ENCODE results near the gene SLC22A5. TPM values are rescaled to one million over a fixed set of nuclear protein-coding genes. Genes with fewer than 3 reads are reported as not detected.

The SLC22A5 gene
- total and polyA plus RNA-seq, 2 of the 8 experiments (the other 6 are each of a cell fraction or from before 2014, with no cell fraction given), result 4.0 to 9.0 TPM

DNA sequence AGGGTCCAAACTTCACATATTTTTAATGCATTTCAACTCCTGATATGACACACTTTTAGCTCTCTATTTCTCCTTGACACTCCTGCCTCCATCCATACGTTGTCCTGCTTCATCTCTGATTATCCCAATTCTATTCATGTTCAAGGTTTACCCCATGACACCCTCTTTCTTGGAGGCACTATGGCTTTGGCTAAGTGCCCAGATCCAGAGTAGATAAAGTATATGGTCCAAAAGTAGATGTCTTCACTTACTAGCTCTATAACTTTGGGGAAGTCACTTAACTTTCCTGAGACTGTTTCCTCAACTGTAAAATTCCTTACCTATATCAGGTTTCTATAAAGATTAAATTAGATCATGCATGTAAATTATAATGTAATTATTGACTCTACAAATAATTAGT lies 36.1 kb downstream of the SLC22A5 start:
- Histone ChIP-seq H2BK15ac (ENCODE audit: low read length) (no peak overlapping the region), H2AFZ (ENCODE audit: low read length) (no peak overlapping the region), H2AK5ac (ENCODE audit: low read depth, low read length) (no peak overlapping the region), H3K4me2 (ENCODE audit: insufficient read depth in 1 of 2, low read depth in 2 of 2, low read length in 2 of 2) (no peak overlapping the region), H3K18ac (ENCODE audit: extremely low read depth, low read length) (no peak overlapping the region), H3K14ac (ENCODE audit: insufficient read length) (no peak overlapping the region), H2BK12ac (ENCODE audit: low read depth, low read length) (no peak overlapping the region), H3K27me3 (replicated peaks in 1 of 4; ENCODE audit: control insufficient read depth in 3 of 4, extremely low read depth in 1 of 4, insufficient read depth in 3 of 4, low read length in 3 of 4) (no peaks in the 10 kb centered on the region), H2BK5ac (ENCODE audit: low read depth, low read length) (no peak overlapping the region), H3K4ac (replicated peaks; ENCODE audit: insufficient read length, low read depth, low read length) (no peak overlapping the region), H3K4me3 (ENCODE audit: extremely low read depth in 1 of 4, insufficient read depth in 2 of 4, low read depth in 3 of 4, low read length in 4 of 4) (no peak overlapping the region), H2BK20ac (ENCODE audit: low read length) (no peak overlapping the region), H3K36me3 (ENCODE audit: control insufficient read depth in 2 of 4, insufficient read depth in 4 of 4, low read length in 3 of 4) (no peaks in the 10 kb centered on the region), H3K23me2 (ENCODE audit: low read depth, low read length) (0 out of 2 replicates have a peak, but pooled peaks cover 2% of the 10 kb centered on the region), H4K5ac (ENCODE audit: insufficient read length, low read depth, low read length) (no peak overlapping the region), H4K20me1 (replicated peaks in 1 of 2; ENCODE audit: control insufficient read depth in 1 of 2, insufficient read depth in 2 of 2, low read length in 2 of 2) (no peaks in the 10 kb centered on the region), H3K27ac (ENCODE audit: low read depth, low read length) (no peak overlapping the region), H3K79me2 (ENCODE audit: control insufficient read depth in 1 of 2, insufficient read depth in 2 of 2, low read length in 2 of 2) (no peaks in the 10 kb centered on the region), H4K91ac (replicated peaks; ENCODE audit: insufficient read length, low read length) (no peak overlapping the region), H4K8ac (ENCODE audit: extremely low read depth, insufficient read depth, low read length) (no peak overlapping the region), H3K4me1 (replicated peaks in 1 of 4; ENCODE audit: control insufficient read depth in 3 of 4, insufficient read depth in 4 of 4, low read length in 3 of 4) (no peaks in the 10 kb centered on the region), H3K9me3 (ENCODE audit: insufficient read depth in 2 of 2, low read depth in 1 of 2, low read length in 1 of 2) (no peaks in the 10 kb centered on the region), H2BK120ac (replicated peaks; ENCODE audit: low read depth, low read length) (no peak overlapping the region), H3K23ac (ENCODE audit: insufficient read length) (no peak overlapping the region), H3K79me1 (ENCODE audit: low read depth, low read length) (no peaks in the 10 kb centered on the region), H3K56ac (replicated peaks; ENCODE audit: insufficient read length, low read depth, low read length) (no peak overlapping the region), H3K9ac (replicated peaks in 1 of 4; ENCODE audit: extremely low read depth in 1 of 4, low read depth in 3 of 4, low read length in 3 of 4) (no peak overlapping the region)
- ChIA-PET CTCF (ENCODE audit: partially characterized antibody) (interaction anchor here (0.6 to 4.3 kb wide), 8 partner anchors 10 to 343 kb away, joined by 3 to 22 read pairs (median 4); no protein-coding TSS in a partner anchor), POLR2A (ENCODE audit: partially characterized antibody) (interaction anchor here (0.9 kb wide), 1 partner anchor 13 kb away, joined by 3 read pairs; no protein-coding TSS in a partner anchor)
- DNase-seq (ENCODE audit: low read depth in 1 of 2, low spot score in 2 of 2), result no peak
- WGBS, 2 experiments (ENCODE audit: extremely low coverage in 1 of 2, insufficient coverage in 1 of 2, insufficient read length in 1 of 2, insufficient replicate concordance in 2 of 2, low coverage in 1 of 2, low lambda C conversion rate in 2 of 2, missing lambda C conversion rate in 1 of 2), result 77% methylated on average over 1 of the region's 1 CpG; no CpG with 5 or more reads in 1 of the 2 experiments
- FAIRE-seq, result no peak
- TF ChIP-seq, protein P1, sequence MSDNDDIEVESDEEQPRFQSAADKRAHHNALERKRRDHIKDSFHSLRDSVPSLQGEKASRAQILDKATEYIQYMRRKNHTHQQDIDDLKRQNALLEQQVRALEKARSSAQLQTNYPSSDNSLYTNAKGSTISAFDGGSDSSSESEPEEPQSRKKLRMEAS (IDR thresholded peaks at IDR 0.05), result no peak
- TF ChIP-seq MAFK (IDR thresholded peaks at IDR 0.05; ENCODE audit: low read depth, low read length), result no peak
- TF ChIP-seq SIN3A (conservative IDR thresholded peaks at IDR 0.05 in 1 of 2, IDR thresholded peaks at IDR 0.05 in 1 of 2; ENCODE audit: low read depth in 1 of 2, low read length in 2 of 2), result no peak
- no peak for TF ChIP-seq TAF1 (IDR thresholded peaks at IDR 0.05; ENCODE audit: low read depth, low read length)
- TF ChIP-seq, protein P2, sequence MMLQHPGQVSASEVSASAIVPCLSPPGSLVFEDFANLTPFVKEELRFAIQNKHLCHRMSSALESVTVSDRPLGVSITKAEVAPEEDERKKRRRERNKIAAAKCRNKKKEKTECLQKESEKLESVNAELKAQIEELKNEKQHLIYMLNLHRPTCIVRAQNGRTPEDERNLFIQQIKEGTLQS (IDR thresholded peaks at IDR 0.05; ENCODE audit: insufficient read depth, low read depth, low read length), result no peak
- TF ChIP-seq EGR1 (IDR thresholded peaks at IDR 0.05; ENCODE audit: borderline replicate concordance, low read depth, low read length), result no peak
- TF ChIP-seq, protein P3, sequence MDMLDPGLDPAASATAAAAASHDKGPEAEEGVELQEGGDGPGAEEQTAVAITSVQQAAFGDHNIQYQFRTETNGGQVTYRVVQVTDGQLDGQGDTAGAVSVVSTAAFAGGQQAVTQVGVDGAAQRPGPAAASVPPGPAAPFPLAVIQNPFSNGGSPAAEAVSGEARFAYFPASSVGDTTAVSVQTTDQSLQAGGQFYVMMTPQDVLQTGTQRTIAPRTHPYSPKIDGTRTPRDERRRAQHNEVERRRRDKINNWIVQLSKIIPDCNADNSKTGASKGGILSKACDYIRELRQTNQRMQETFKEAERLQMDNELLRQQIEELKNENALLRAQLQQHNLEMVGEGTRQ (IDR thresholded peaks at IDR 0.05; ENCODE audit: low read length), result no peak
- no peak for TF ChIP-seq CBX5 (IDR thresholded peaks at IDR 0.05; ENCODE audit: low read depth, low read length)
- no peak for TF ChIP-seq RFX5 (IDR thresholded peaks at IDR 0.05; ENCODE audit: borderline replicate concordance, low read depth, low read length)
- no peak for TF ChIP-seq TEAD4 (IDR thresholded peaks at IDR 0.05; ENCODE audit: low read depth, low read length)
- no peak for TF ChIP-seq EZH2 (IDR thresholded peaks at IDR 0.05; ENCODE audit: low read depth, low read length, severe bottlenecking)
- TF ChIP-seq RXRA (IDR thresholded peaks at IDR 0.05; ENCODE audit: insufficient read depth, low read depth, low read length), result no peak

All from H1 (cell line).